ENCODE results near the gene NACA2. TPM values are rescaled to one million over a fixed set of nuclear protein-coding genes. Genes with fewer than 3 reads are reported as not detected.

The NACA2 gene
- polyA plus RNA-seq, 2 of the 4 experiments (the other 2 are of a cell fraction): 0.34 to 0.40 TPM

DNA sequence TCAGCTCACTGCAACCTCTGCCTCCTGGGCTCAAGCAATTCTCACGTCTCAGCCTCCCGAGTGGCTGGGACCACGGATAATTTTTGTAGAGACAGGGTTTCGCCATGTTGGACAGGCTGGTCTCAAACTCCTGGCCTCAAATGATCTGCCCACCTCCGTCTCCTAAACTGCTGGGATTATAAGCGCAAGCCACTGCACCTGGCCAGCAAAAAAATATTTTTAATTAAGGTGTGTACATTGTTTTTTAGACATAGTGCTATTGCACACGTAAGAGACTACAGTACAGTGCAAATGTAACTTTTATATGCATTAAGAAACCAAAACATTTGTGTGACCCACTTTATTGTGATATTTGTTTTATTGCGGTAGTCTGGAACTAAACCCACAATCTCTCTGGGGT, 49.0 kb downstream of the NACA2 start:
- DNase-seq (ENCODE audit: low read depth in 1 of 2, low spot score in 1 of 2) (no peak), ATAC-seq (no peak), FAIRE-seq (no peak)
- Histone ChIP-seq H3K4me2 (no peak overlapping the region), H3K4me3 (no peak overlapping the region), H3K4me1 (no peaks in the 10 kb centered on the region), H3K27ac (no peak overlapping the region), H3K9me3 (peaks cover 25% of the 10 kb centered on the region)
- POLR2A ChIA-PET: no interaction called here
- TF ChIP-seq CBX2 (IDR thresholded peaks at IDR 0.05; ENCODE audit: borderline replicate concordance, low read depth) (no peak), MAFK (IDR thresholded peaks at IDR 0.05; ENCODE audit: partially characterized antibody) (no peak), EHF (CRISPR knock-in tag; IDR thresholded peaks at IDR 0.05) (no peak), FOSB (CRISPR knock-in tag; IDR thresholded peaks at IDR 0.05) (no peak), HEYL (CRISPR knock-in tag; IDR thresholded peaks at IDR 0.05) (no peak), HDAC2 (IDR thresholded peaks at IDR 0.05) (no peak), RARB (CRISPR knock-in tag; IDR thresholded peaks at IDR 0.05) (no peak), FOXS1 (CRISPR knock-in tag; IDR thresholded peaks at IDR 0.05) (no peak), RFX5 (IDR thresholded peaks at IDR 0.05) (no peak), JUN (IDR thresholded peaks at IDR 0.05) (no peak), CHD2 (IDR thresholded peaks at IDR 0.05; ENCODE audit: low read length, partially characterized antibody) (no peak), FOSL2 (IDR thresholded peaks at IDR 0.05) (no peak), FOSL2 (CRISPR knock-in tag; IDR thresholded peaks at IDR 0.05) (no peak), MYC (IDR thresholded peaks at IDR 0.05; ENCODE audit: borderline replicate concordance, low read length) (no peak)
- TF ChIP-seq, protein P1, sequence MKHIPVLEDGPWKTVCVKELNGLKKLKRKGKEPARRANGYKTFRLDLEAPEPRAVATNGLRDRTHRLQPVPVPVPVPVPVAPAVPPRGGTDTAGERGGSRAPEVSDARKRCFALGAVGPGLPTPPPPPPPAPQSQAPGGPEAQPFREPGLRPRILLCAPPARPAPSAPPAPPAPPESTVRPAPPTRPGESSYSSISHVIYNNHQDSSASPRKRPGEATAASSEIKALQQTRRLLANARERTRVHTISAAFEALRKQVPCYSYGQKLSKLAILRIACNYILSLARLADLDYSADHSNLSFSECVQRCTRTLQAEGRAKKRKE (CRISPR knock-in tag; IDR thresholded peaks at IDR 0.05; ENCODE audit: low read depth): no peak
- 89% methylated on average over 8 of the region's 8 CpGs for WGBS (ENCODE audit: missing lambda C conversion rate)
- CTCF ChIA-PET: interaction anchor here (1.0 kb wide), 1 partner anchor 33 kb away, joined by 3 read pairs; no protein-coding TSS in a partner anchor

GRCh38 chr17:61540874-61541273, 50.1 kb downstream of the NACA2 start:
- no peak for FAIRE-seq

More at GRCh38 chr17:61540874-61541273, 50.1 kb downstream of the NACA2 start:
- DNase-seq (ENCODE audit: low read depth in 1 of 2, low spot score in 1 of 2): no peak
- H3K9me3 ChIP-seq: peaks cover 25% of the 10 kb centered on the region
- ATAC-seq: no peak
- no peak overlapping the region for H3K27ac ChIP-seq
- ChIA-PET CTCF (interaction anchor here (1.2 to 1.8 kb wide), 2 partner anchors 124 to 129 kb away, joined by 6 read pairs; no protein-coding TSS in a partner anchor), POLR2A (no interaction called here)
- H3K4me2 ChIP-seq: no peak overlapping the region
- H3K4me1 ChIP-seq: no peaks in the 10 kb centered on the region
- 13% methylated on average over 1 of the region's 1 CpG for WGBS (ENCODE audit: missing lambda C conversion rate)
- TF ChIP-seq MAFK (IDR thresholded peaks at IDR 0.05; ENCODE audit: partially characterized antibody) (peak; percentile 84), RARB (CRISPR knock-in tag; IDR thresholded peaks at IDR 0.05) (no peak), KDM1A (IDR thresholded peaks at IDR 0.05; ENCODE audit: low read depth) (0 out of 2 replicates have a peak, but pooled peaks have one; percentile 37), PBX3 (IDR thresholded peaks at IDR 0.05) (no peak), FOXS1 (CRISPR knock-in tag; IDR thresholded peaks at IDR 0.05) (no peak)
- H3K4me3 ChIP-seq: no peak overlapping the region

Other genes starting within 250 kb of the NACA2 start
- 0.69 and 0.71 TPM in 2 replicates for gene TBX2, start 191.4 kb downstream of the NACA2 start, polyA plus RNA-seq (2011; rRNA removed)
- 2.0 to 2.3 TPM (median 2.2 TPM) in 3 replicates for gene TBX2, start 191.4 kb downstream of the NACA2 start, polyA plus RNA-seq (2017; fragmentation: RNase III; extraction: RNeasy Plus Mini Kit Qiagen cat#74134 plus additional on column Dnase treatment)
- 0.18 and 0.33 TPM in 2 replicates for gene TBX4, start 138.8 kb downstream of the NACA2 start, polyA plus RNA-seq (2011; rRNA removed)
- gene TBX4, start 138.8 kb downstream of the NACA2 start, polyA plus RNA-seq (2017; fragmentation: RNase III; extraction: RNeasy Plus Mini Kit Qiagen cat#74134 plus additional on column Dnase treatment): 0.14 to 0.25 TPM (median 0.17 TPM) in 3 replicates